ENCODE results near the gene MTUS2. TPM values are rescaled to one million over a fixed set of nuclear protein-coding genes. Genes with fewer than 3 reads are reported as not detected.
A peak's percentile ranks its signal among the peaks of the same experiment; 100 is the strongest.

MTUS2 gene
- total RNA-seq, 6 experiments from 2014 or later = 0.07 to 0.15 (median 0.14) TPM; not detected in 1

- Mint-ChIP-seq H3K27me3 (ENCODE audit: insufficient read depth) (peaks cover 33% of the 10 kb centered on the region), H3K9me3 (no peaks in the 10 kb centered on the region), H3K4me3 (no peak overlapping the region), H3K36me3 (ENCODE audit: low read depth) (no peaks in the 10 kb centered on the region), H3K4me1 (ENCODE audit: low read depth) (peaks cover 5% of the 10 kb centered on the region; the same call in 1 of the 2 replicates), H3K27ac (no peak overlapping the region)
- peak; percentile 92 for TF ChIP-seq CTCF (IDR thresholded peaks at IDR 0.05)
- peak; percentile 29 for DNase-seq
Measured at GRCh38 chr13:29362849-29363604, 542.9 kb downstream of the MTUS2 start.

- H3K4me3 Mint-ChIP-seq = no peak overlapping the region
- no peaks in the 10 kb centered on the region for H3K4me1 Mint-ChIP-seq (ENCODE audit: low read depth)
- peak; percentile 37 for DNase-seq
- no peaks in the 10 kb centered on the region for H3K9me3 Mint-ChIP-seq
- peaks cover 27% of the 10 kb centered on the region for H3K27me3 Mint-ChIP-seq (ENCODE audit: insufficient read depth)
- H3K36me3 Mint-ChIP-seq (ENCODE audit: low read depth) = no peaks in the 10 kb centered on the region
- peak; percentile 76 for TF ChIP-seq CTCF (IDR thresholded peaks at IDR 0.05)
- H3K27ac Mint-ChIP-seq = no peak overlapping the region
Measured at GRCh38 chr13:29369060-29369743, 549.1 kb downstream of the MTUS2 start.

GRCh38 chr13:29379281-29379680, 559.1 kb downstream of the MTUS2 start:
- no peaks in the 10 kb centered on the region for H3K4me1 Mint-ChIP-seq (ENCODE audit: low read depth)
- no peak overlapping the region for H3K27ac Mint-ChIP-seq
- TF ChIP-seq CTCF (IDR thresholded peaks at IDR 0.05) = no peak
- H3K36me3 Mint-ChIP-seq (ENCODE audit: low read depth) = no peaks in the 10 kb centered on the region
- H3K9me3 Mint-ChIP-seq = no peaks in the 10 kb centered on the region
- no peak for DNase-seq
- no peak overlapping the region for H3K4me3 Mint-ChIP-seq
- H3K27me3 Mint-ChIP-seq (ENCODE audit: insufficient read depth) = peaks cover 16% of the 10 kb centered on the region

- no peak overlapping the region for H3K4me3 Mint-ChIP-seq
- no peaks in the 10 kb centered on the region for H3K9me3 Mint-ChIP-seq
- DNase-seq = no peak
- H3K36me3 Mint-ChIP-seq (ENCODE audit: low read depth) = no peaks in the 10 kb centered on the region
- H3K27ac Mint-ChIP-seq = no peak overlapping the region
- TF ChIP-seq CTCF (IDR thresholded peaks at IDR 0.05) = no peak
- H3K27me3 Mint-ChIP-seq (ENCODE audit: insufficient read depth) = peaks cover 16% of the 10 kb centered on the region
- H3K4me1 Mint-ChIP-seq (ENCODE audit: low read depth) = no peaks in the 10 kb centered on the region
Measured at GRCh38 chr13:29379865-29380264, 559.7 kb downstream of the MTUS2 start.

- TF ChIP-seq CTCF (IDR thresholded peaks at IDR 0.05) = no peak
- H3K27ac Mint-ChIP-seq = no peak overlapping the region
Measured at GRCh38 chr13:29382021-29382420, 561.9 kb downstream of the MTUS2 start.

More at GRCh38 chr13:29382021-29382420, 561.9 kb downstream of the MTUS2 start:
- Mint-ChIP-seq H3K36me3 (ENCODE audit: low read depth) (no peaks in the 10 kb centered on the region), H3K9me3 (no peaks in the 10 kb centered on the region), H3K4me3 (no peak overlapping the region), H3K4me1 (ENCODE audit: low read depth) (no peaks in the 10 kb centered on the region), H3K27me3 (ENCODE audit: insufficient read depth) (peaks cover 22% of the 10 kb centered on the region)
- no peak for DNase-seq

All from HFFc6 (cell line).